Stimulated activated CD8-positive, alpha-beta memory T cell treated with anti-CD3 and anti-CD28 coated beads, Interleukin-12 subunit alpha, Interleukin-12 subunit beta, amount 100 ng/mL, for 1 hour (primary cell): Measurements from ENCODE around the gene MID1.

Experiments
- DNase-seq: peaks from one replicate; pipeline ENCODE4 v3.0.0-alpha.2; 2020; ENCODE audit warnings: low read depth

The MID1 gene

GRCh38 chrX:10485326-10485725, 135.1 kb downstream of the MID1 start:
- DNase-seq: no peak

- no peak for DNase-seq
Measured at GRCh38 chrX:10484683-10485247, 135.6 kb downstream of the MID1 start.

DNA sequence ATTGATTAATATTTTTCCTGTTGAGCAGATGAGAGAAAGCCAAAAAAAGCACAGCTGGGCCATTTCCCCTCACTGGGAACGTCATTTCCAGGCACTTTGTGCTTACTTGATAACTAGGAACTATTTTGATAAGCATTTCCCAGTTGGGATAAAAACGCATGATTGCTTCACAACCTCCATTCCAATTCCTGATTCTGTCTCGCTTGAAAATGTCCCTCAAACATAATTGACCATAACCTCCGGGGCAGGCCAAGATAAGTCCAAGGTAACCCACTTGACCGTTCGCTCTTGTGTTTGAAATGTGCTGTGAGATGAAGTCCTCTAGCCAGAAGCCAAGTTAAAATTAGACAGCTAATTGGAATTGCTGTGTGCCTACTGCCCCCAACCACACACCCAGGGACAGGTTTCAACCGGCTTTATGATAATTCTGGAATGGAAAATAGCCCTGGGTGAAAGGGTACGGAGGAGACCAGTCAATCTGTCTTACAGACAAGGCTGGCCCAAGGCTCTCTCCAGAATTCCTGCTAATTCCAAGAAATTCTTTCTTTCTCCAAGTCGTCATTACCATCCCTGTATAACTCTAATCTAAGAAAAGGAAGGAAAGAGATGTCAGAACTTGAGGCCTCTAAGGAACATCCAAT, 137.1 kb downstream of the MID1 start:
- DNase-seq: no peak

GRCh38 chrX:10482708-10483107, 137.7 kb downstream of the MID1 start:
- DNase-seq: no peak

GRCh38 chrX:10482261-10482660, 138.1 kb downstream of the MID1 start:
- DNase-seq: no peak

- no peak for DNase-seq
Measured at GRCh38 chrX:10480861-10481260, 139.5 kb downstream of the MID1 start.

GRCh38 chrX:10479508-10479907, 140.9 kb downstream of the MID1 start:
- no peak for DNase-seq

DNA sequence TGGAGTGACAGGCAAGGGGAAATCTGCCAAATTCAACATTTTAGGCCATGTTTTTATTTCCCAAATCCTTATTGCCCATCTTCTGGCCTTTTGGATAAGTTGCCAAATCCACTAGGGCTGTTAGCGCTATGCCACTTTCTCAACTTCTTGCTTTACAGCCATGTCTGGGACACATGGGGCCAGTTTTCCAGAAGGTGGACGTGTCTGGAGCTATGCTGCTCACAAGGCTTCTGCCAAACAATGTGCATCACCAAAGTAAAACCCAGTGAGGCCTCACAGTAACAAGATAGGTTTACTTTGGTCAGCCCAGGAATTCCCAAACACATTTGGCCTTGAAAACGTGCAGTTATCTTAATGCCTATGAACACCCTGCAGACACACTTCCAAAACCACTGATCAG, 142.9 kb downstream of the MID1 start:
- DNase-seq: no peak

GRCh38 chrX:10474913-10475568, 145.3 kb downstream of the MID1 start:
- DNase-seq: no peak

GRCh38 chrX:10474510-10474909, 145.9 kb downstream of the MID1 start:
- no peak for DNase-seq

DNA sequence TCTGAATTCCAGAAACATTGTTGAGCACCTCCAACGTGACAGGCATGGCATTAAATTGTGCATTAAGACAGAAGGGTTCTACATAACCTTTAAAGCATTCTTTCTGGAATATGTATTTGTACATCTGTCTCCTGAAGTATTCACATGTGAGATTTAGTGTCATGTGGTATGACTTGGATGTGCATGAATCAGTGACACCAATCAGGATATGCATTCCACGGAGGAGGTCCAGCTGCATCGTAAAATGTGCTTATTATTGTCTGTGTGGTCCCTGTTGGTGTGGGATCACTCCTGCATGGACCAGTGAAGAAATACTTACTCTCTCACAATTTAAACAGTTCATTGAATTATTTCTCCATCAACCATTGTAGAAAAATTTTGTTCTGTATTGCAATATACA, 149.0 kb downstream of the MID1 start:
- no peak for DNase-seq

DNA sequence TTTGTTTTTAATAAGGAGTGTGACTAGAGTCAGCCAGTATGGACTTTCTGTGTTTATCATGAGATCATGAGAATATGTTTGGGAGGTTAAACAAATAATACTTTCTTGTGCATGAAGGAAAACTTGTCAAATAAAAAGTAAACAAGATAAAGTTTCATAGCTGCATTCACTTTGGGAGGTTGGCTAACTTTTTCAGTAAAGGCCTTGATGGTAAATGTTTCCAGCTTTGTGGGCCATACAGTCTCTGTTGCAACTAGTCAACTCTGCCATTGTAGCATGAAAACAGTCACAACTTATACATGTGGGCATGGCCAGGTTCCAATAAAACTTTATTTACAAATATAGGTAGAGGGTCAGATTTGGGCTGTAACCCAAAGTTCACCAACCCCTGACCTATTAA, 150.4 kb downstream of the MID1 start:
- no peak for DNase-seq

GRCh38 chrX:10467793-10468192, 152.6 kb downstream of the MID1 start:
- DNase-seq: no peak

DNA sequence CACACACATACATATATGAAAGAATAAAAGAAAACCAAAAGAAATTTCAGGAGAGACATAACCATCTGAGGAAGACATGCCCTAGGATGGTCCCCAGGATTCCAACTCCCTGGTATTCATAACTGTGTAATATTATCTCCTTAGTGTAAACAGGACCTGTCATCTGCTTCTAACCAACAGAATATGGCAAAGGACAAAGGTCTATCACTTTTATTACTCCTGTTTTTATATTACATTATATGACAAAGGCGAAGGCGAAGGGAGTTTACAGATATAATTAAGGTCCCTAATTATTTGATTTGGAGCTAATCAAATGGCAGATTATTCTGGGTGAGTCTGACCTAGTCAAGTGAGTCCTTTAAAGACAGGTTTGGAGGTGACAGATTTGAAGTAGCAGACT, 155.1 kb downstream of the MID1 start:
- no peak for DNase-seq

DNA sequence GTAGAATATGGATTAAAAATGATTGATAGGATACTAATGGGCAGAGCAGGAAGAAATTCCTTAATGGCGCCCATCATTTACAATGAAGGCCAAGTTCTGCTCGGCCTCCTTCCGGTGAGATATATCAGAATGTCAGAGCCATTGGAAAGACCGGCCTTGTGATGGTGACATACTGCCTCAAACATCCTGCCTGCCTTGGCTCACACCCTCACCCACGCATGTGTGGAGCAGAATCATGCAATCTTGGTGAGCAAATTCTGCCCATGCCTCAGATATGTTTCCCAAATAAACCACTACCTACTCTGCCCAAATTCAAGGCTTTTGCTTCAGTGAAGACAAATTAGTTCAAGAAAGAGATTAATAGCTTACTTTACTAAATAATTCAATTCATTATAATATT, 163.3 kb downstream of the MID1 start:
- DNase-seq: no peak

GRCh38 chrX:10453945-10454344, 166.4 kb downstream of the MID1 start:
- no peak for DNase-seq

DNA sequence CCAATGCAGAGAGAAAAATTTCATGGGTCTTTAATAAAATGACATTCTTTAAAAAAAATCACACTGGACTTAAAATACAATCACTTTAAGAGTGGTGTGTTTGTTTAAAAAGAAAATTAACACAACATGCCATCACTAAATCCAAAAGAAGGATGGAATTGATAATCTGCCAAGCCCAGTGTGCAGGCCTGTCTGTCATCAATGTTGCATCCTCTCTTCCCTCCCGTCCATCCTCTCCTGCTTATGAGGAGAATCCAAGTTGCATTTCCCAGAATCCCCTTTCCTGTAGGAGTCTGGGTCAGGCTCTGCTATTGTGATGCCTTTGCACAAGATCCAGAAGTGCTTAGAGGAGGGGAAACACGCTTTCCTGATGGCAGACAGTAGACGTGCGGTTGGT, 169.4 kb downstream of the MID1 start:
- DNase-seq: no peak

- DNase-seq: no peak
Measured at GRCh38 chrX:10450229-10450958, 170.0 kb downstream of the MID1 start.

GRCh38 chrX:10447564-10448214, 172.7 kb downstream of the MID1 start:
- no peak for DNase-seq

- DNase-seq: no peak
Measured at GRCh38 chrX:10444204-10444603, 176.2 kb downstream of the MID1 start.

- DNase-seq: no peak
Measured at GRCh38 chrX:10441464-10441863, 178.9 kb downstream of the MID1 start.

- no peak for DNase-seq
Measured at GRCh38 chrX:10433296-10433965, 187.0 kb downstream of the MID1 start.
